ENCODE results near the gene FANK1.

- TF ChIP-seq POLR2A (IDR thresholded peaks at IDR 0.05): no peak
- no peak for TF ChIP-seq CTCF (IDR thresholded peaks at IDR 0.05 in 4 of 5, conservative IDR thresholded peaks at IDR 0.05 in 1 of 5)
Observed at GRCh38 chr10:125979976-125980375, 83.6 kb downstream of the FANK1 start.
